CD14-positive monocyte (primary cell): ENCODE measurements around the gene CACNA1H. TPM values are rescaled to one million over a fixed set of nuclear protein-coding genes. Genes with fewer than 3 reads are reported as not detected.

Experiments used
- DNase-seq, 3 donors: peaks; one replicate each; pipeline ENCODE4 v3.0.0-alpha.2; 2011 to 2022
- H2AFZ ChIP-seq: 2 replicates; pipeline ENCODE4 v1.6.0; 2012; ENCODE audit warnings: mild to moderate bottlenecking, low read depth, low read length, inconsistent platforms; ENCODE audit not compliant: insufficient read depth, poor library complexity, severe bottlenecking
- H3K27ac ChIP-seq, 2 donors: 1 replicate in 1 of 2; 2 replicates in 1 of 2; pipeline ENCODE4 v1.5.1; 2012 to 2013; ENCODE audit warnings: low read length in 2 of 2, control low read depth in 1 of 2, inconsistent platforms in 1 of 2, low read depth in 1 of 2, mild to moderate bottlenecking in 1 of 2
- H3K27me3 ChIP-seq, 2 donors: one replicate each; pipeline versions ENCODE4 v1.6.0 to v1.6.1; 2011 to 2013; ENCODE audit warnings: low read length in 2 of 2; ENCODE audit not compliant: control insufficient read depth in 2 of 2, insufficient read depth in 2 of 2
- H3K36me3 ChIP-seq, 2 donors: replicated peaks in 1 of 2; 1 replicate in 1 of 2; 2 replicates in 1 of 2; pipeline versions ENCODE4 v1.5.1 to v1.6.1; 2012 to 2013; ENCODE audit warnings: low read length in 2 of 2, control low read depth in 1 of 2, inconsistent platforms in 1 of 2, mild to moderate bottlenecking in 1 of 2; ENCODE audit not compliant: insufficient read depth in 2 of 2, control insufficient read depth in 1 of 2
- H3K4me1 ChIP-seq, 2 donors: 1 replicate in 1 of 2; 2 replicates in 1 of 2; pipeline versions ENCODE4 v1.5.1 to v1.6.1; 2012 to 2013; ENCODE audit warnings: low read length in 2 of 2, control low read depth in 1 of 2, inconsistent platforms in 1 of 2, mild to moderate bottlenecking in 1 of 2, moderate library complexity in 1 of 2; ENCODE audit not compliant: insufficient read depth in 2 of 2, control insufficient read depth in 1 of 2
- H3K4me2 ChIP-seq: replicated peaks from 2 replicates; pipeline ENCODE3; 2012; ENCODE audit warnings: low read length, moderate library complexity, mild to moderate bottlenecking; ENCODE audit not compliant: poor library complexity, severe bottlenecking; ENCODE audit errors: extremely low read depth
- H3K4me3 ChIP-seq, 3 experiments: fragments of 200-600 bp in 1 of 3; sonication (generic) in 1 of 3; replicated peaks in 1 of 3; 1 replicate in 2 of 3; 2 replicates in 1 of 3; pipeline ENCODE4 v1.5.1; 2011 to 2013; ENCODE audit warnings: low read length in 3 of 3, mild to moderate bottlenecking in 3 of 3, control low read depth in 2 of 3, low read depth in 2 of 3, inconsistent platforms in 1 of 3, moderate library complexity in 1 of 3
- H3K79me2 ChIP-seq: 2 replicates; pipeline ENCODE4 v1.6.0; 2012; ENCODE audit warnings: mild to moderate bottlenecking, control low read depth, inconsistent platforms, low read length, moderate library complexity; ENCODE audit not compliant: insufficient read depth
- H3K9ac ChIP-seq: 2 replicates; pipeline ENCODE4 v1.6.0; 2017; ENCODE audit warnings: low read length, mild to moderate bottlenecking; ENCODE audit not compliant: insufficient read depth, poor library complexity, severe bottlenecking
- H3K9me3 ChIP-seq, 2 donors: replicated peaks in 1 of 2; 1 replicate in 1 of 2; 2 replicates in 1 of 2; pipeline versions ENCODE4 v1.5.1 to v1.6.1; 2012 to 2013; ENCODE audit warnings: low read length in 2 of 2, control low read depth in 1 of 2; ENCODE audit not compliant: control insufficient read depth in 1 of 2, insufficient read depth in 1 of 2
- H4K20me1 ChIP-seq: 2 replicates; pipeline ENCODE4 v1.6.0; 2012; ENCODE audit warnings: mild to moderate bottlenecking, low read length, control low read depth, moderate library complexity; ENCODE audit not compliant: insufficient read depth
- H3K27ac Mint-ChIP-seq, 7 donors: one replicate each; pipeline ENCODE4 v1.8.0; 2020; ENCODE audit warnings: mild to moderate bottlenecking in 7 of 7, mixed read lengths in 7 of 7, moderate library complexity in 6 of 7, inconsistent platforms in 2 of 7
- H3K27me3 Mint-ChIP-seq, 3 donors: one replicate each; pipeline ENCODE4 v1.8.0; 2021 to 2022; ENCODE audit warnings: low read depth in 3 of 3, mild to moderate bottlenecking in 3 of 3, mixed read lengths in 3 of 3, moderate library complexity in 3 of 3, inconsistent platforms in 1 of 3
- H3K36me3 Mint-ChIP-seq, 2 donors: one replicate each; pipeline ENCODE4 v1.8.0; 2020; ENCODE audit warnings: mixed read lengths in 2 of 2, inconsistent platforms in 1 of 2, mild to moderate bottlenecking in 1 of 2
- H3K4me1 Mint-ChIP-seq: one replicate; pipeline ENCODE4 v1.8.0; 2020; ENCODE audit warnings: mild to moderate bottlenecking, mixed read lengths
- H3K4me3 Mint-ChIP-seq, 2 donors: one replicate each; pipeline ENCODE4 v1.8.0; 2020; ENCODE audit warnings: mild to moderate bottlenecking in 2 of 2, mixed read lengths in 2 of 2, moderate library complexity in 1 of 2
- H3K9me3 Mint-ChIP-seq, 7 donors: one replicate each; pipeline ENCODE4 v1.8.0; 2020 to 2022; ENCODE audit warnings: mixed read lengths in 7 of 7, mild to moderate bottlenecking in 6 of 7, moderate library complexity in 6 of 7, inconsistent platforms in 2 of 7
- WGBS: methylation state at CpG from one replicate; pipeline ENCODE4 v1.1.5; 2013; ENCODE audit warnings: missing lambda C conversion rate; ENCODE audit not compliant: insufficient coverage; 5-methylcytosine and 5-hydroxymethylcytosine counted together
- intact Hi-C, 2 donors: fragments of 100-400 bp; cut with micrococcal nuclease; formaldehyde crosslinking; loops; one replicate each; pipeline versions ENCODE4 v1.15.0 to v1.15.1; 2023
- polyA plus RNA-seq, 3 donors: library from polyadenylated mRNA; depleted of rRNA in 1 of 3; unstranded in 2 of 3; stranded (reverse) in 1 of 3; fragments of 300-500 nt in 2 of 3; fragments of >200 nt in 1 of 3; fragmentation: Illumina TruSeq in 2 of 3; gene quantifications; 1 replicate in 2 of 3; 2 replicates in 1 of 3; pipeline ENCODE4 v1.2.3, GENCODE V29; 2012 to 2021
- TF ChIP-seq, protein P1 (sequence below): fragments of 200-600 bp; IDR thresholded peaks from one replicate; pipeline ENCODE4 v1.8.0; 2022; ENCODE audit warnings: antibody characterized with exemption, mild to moderate bottlenecking

Gene CACNA1H
- polyA plus RNA-seq, 3 donors: not detected

- TF ChIP-seq, protein P1, sequence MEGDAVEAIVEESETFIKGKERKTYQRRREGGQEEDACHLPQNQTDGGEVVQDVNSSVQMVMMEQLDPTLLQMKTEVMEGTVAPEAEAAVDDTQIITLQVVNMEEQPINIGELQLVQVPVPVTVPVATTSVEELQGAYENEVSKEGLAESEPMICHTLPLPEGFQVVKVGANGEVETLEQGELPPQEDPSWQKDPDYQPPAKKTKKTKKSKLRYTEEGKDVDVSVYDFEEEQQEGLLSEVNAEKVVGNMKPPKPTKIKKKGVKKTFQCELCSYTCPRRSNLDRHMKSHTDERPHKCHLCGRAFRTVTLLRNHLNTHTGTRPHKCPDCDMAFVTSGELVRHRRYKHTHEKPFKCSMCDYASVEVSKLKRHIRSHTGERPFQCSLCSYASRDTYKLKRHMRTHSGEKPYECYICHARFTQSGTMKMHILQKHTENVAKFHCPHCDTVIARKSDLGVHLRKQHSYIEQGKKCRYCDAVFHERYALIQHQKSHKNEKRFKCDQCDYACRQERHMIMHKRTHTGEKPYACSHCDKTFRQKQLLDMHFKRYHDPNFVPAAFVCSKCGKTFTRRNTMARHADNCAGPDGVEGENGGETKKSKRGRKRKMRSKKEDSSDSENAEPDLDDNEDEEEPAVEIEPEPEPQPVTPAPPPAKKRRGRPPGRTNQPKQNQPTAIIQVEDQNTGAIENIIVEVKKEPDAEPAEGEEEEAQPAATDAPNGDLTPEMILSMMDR: no peak
- H3K27me3 Mint-ChIP-seq: peaks cover 0 to 1% (median 0%) of the 10 kb centered on the region in 3 donors
- no peak for DNase-seq
- no peaks in the 10 kb centered on the region for H3K9me3 ChIP-seq
- no peaks in the 10 kb centered on the region for H3K9me3 Mint-ChIP-seq
- no peak overlapping the region for H3K27ac Mint-ChIP-seq
- WGBS: 94% methylated on average over 38 of the region's 43 CpGs
- H3K36me3 ChIP-seq: no peaks in the 10 kb centered on the region
- H3K79me2 ChIP-seq: no peaks in the 10 kb centered on the region
- intact Hi-C loops: no loop called here
- no peaks in the 10 kb centered on the region for H3K36me3 Mint-ChIP-seq
- no peak overlapping the region for H3K9ac ChIP-seq
- no peak overlapping the region for H3K27ac ChIP-seq
- no peak overlapping the region for H2AFZ ChIP-seq
- H3K4me1 ChIP-seq: no peaks in the 10 kb centered on the region
- H4K20me1 ChIP-seq: no peaks in the 10 kb centered on the region
- H3K4me2 ChIP-seq: no peak overlapping the region
- no peaks in the 10 kb centered on the region for H3K27me3 ChIP-seq
- no peaks in the 10 kb centered on the region for H3K4me1 Mint-ChIP-seq
- H3K4me3 ChIP-seq: no peak overlapping the region
- no peak overlapping the region for H3K4me3 Mint-ChIP-seq
Observed at GRCh38 chr16:1209081-1209480, 56.2 kb downstream of the CACNA1H start.

GRCh38 chr16:1210461-1210860, 57.6 kb downstream of the CACNA1H start:
- H2AFZ ChIP-seq: no peak overlapping the region
- Mint-ChIP-seq H3K4me1 (no peaks in the 10 kb centered on the region), H3K9me3 (peaks cover 0 to 3% (median 0%) of the 10 kb centered on the region in 7 donors), H3K27me3 (peaks cover 0 to 3% (median 0%) of the 10 kb centered on the region in 3 donors), H3K27ac (no peak overlapping the region), H3K4me3 (no peak overlapping the region), H3K36me3 (no peaks in the 10 kb centered on the region)
- H3K4me3 ChIP-seq: no peak overlapping the region
- H3K4me1 ChIP-seq: no peaks in the 10 kb centered on the region
- no peak overlapping the region for H3K27ac ChIP-seq
- H4K20me1 ChIP-seq: no peaks in the 10 kb centered on the region
- 94% methylated on average over 12 of the region's 23 CpGs for WGBS
- H3K4me2 ChIP-seq: no peak overlapping the region
- H3K27me3 ChIP-seq: no peaks in the 10 kb centered on the region
- DNase-seq: no peak
- TF ChIP-seq, protein P1: no peak
- intact Hi-C loops: loop anchor here in 1 of 2 donors (10.0 kb wide), 1 partner anchor 54 kb away; no protein-coding TSS in a partner anchor
- H3K9me3 ChIP-seq: no peaks in the 10 kb centered on the region
- no peak overlapping the region for H3K9ac ChIP-seq
- H3K79me2 ChIP-seq: no peaks in the 10 kb centered on the region
- H3K36me3 ChIP-seq: no peaks in the 10 kb centered on the region
